ENCODE results near the gene PAX8. TPM values are rescaled to one million over a fixed set of nuclear protein-coding genes. Genes with fewer than 3 reads are reported as not detected.

The PAX8 gene
- total RNA-seq, 1 experiment from 2014 or later: 89.7 TPM

- no peak for DNase-seq (ENCODE audit: low read depth)
Observed at GRCh38 chr2:113181258-113182051, 97.3 kb downstream of the PAX8 start.

GRCh38 chr2:113180131-113180946 is 98.4 kb downstream of the PAX8 start:
- in situ Hi-C loops (cut with HindIII; ENCODE audit: low pct_unique_long_range_greater_than_20kb, low sequenced_read_pairs): no loop called here

More at GRCh38 chr2:113181258-113182051, 97.3 kb downstream of the PAX8 start:
- in situ Hi-C loops (cut with HindIII; ENCODE audit: low pct_unique_long_range_greater_than_20kb, low sequenced_read_pairs): no loop called here

GRCh38 chr2:113179446-113180045 is 99.2 kb downstream of the PAX8 start:
- in situ Hi-C loops (cut with HindIII; ENCODE audit: low pct_unique_long_range_greater_than_20kb, low sequenced_read_pairs): no loop called here
- no peak for DNase-seq (ENCODE audit: low read depth)

More at GRCh38 chr2:113180131-113180946, 98.4 kb downstream of the PAX8 start:
- DNase-seq (ENCODE audit: low read depth): no peak

GRCh38 chr2:113178891-113179290 is 99.8 kb downstream of the PAX8 start:
- DNase-seq (ENCODE audit: low read depth): no peak
- in situ Hi-C loops (cut with HindIII; ENCODE audit: low pct_unique_long_range_greater_than_20kb, low sequenced_read_pairs): no loop called here

GRCh38 chr2:113178069-113178746 is 100.5 kb downstream of the PAX8 start:
- no peak for DNase-seq (ENCODE audit: low read depth)
- in situ Hi-C loops (cut with HindIII; ENCODE audit: low pct_unique_long_range_greater_than_20kb, low sequenced_read_pairs): no loop called here

- in situ Hi-C loops (cut with HindIII; ENCODE audit: low pct_unique_long_range_greater_than_20kb, low sequenced_read_pairs): no loop called here
Observed at GRCh38 chr2:113176696-113177355, 101.9 kb downstream of the PAX8 start.

GRCh38 chr2:113175736-113176695 is 102.7 kb downstream of the PAX8 start:
- DNase-seq (ENCODE audit: low read depth): no peak
- in situ Hi-C loops (cut with HindIII; ENCODE audit: low pct_unique_long_range_greater_than_20kb, low sequenced_read_pairs): no loop called here

More at GRCh38 chr2:113176696-113177355, 101.9 kb downstream of the PAX8 start:
- DNase-seq (ENCODE audit: low read depth): no peak

GRCh38 chr2:113175042-113175628 is 103.6 kb downstream of the PAX8 start:
- DNase-seq (ENCODE audit: low read depth): no peak
- in situ Hi-C loops (cut with HindIII; ENCODE audit: low pct_unique_long_range_greater_than_20kb, low sequenced_read_pairs): no loop called here

GRCh38 chr2:113174376-113174750 is 104.4 kb downstream of the PAX8 start:
- in situ Hi-C loops (cut with HindIII; ENCODE audit: low pct_unique_long_range_greater_than_20kb, low sequenced_read_pairs): no loop called here
- DNase-seq (ENCODE audit: low read depth): no peak

- in situ Hi-C loops (cut with HindIII; ENCODE audit: low pct_unique_long_range_greater_than_20kb, low sequenced_read_pairs): no loop called here
- DNase-seq (ENCODE audit: low read depth): no peak
Observed at GRCh38 chr2:113173542-113174375, 105.0 kb downstream of the PAX8 start, which contains the start of gene PSD4. Gene PSD4, plus strand, starts transcription at chr2:113173971. Its CDS starts 8,486 bp downstream, at chr2:113182457.

GRCh38 chr2:113172721-113173541 is 105.8 kb downstream of the PAX8 start:
- in situ Hi-C loops (cut with HindIII; ENCODE audit: low pct_unique_long_range_greater_than_20kb, low sequenced_read_pairs): no loop called here
- no peak for DNase-seq (ENCODE audit: low read depth)

GRCh38 chr2:113171334-113172075 is 107.2 kb downstream of the PAX8 start:
- in situ Hi-C loops (cut with HindIII; ENCODE audit: low pct_unique_long_range_greater_than_20kb, low sequenced_read_pairs): no loop called here
- no peak for DNase-seq (ENCODE audit: low read depth)

GRCh38 chr2:113169586-113169985 is 109.1 kb downstream of the PAX8 start:
- DNase-seq (ENCODE audit: low read depth): no peak
- in situ Hi-C loops (cut with HindIII; ENCODE audit: low pct_unique_long_range_greater_than_20kb, low sequenced_read_pairs): no loop called here

- no peak for DNase-seq (ENCODE audit: low read depth)
- in situ Hi-C loops (cut with HindIII; ENCODE audit: low pct_unique_long_range_greater_than_20kb, low sequenced_read_pairs): no loop called here
Observed at GRCh38 chr2:113169002-113169530, 109.7 kb downstream of the PAX8 start.
